OCI-LY1 (cell line): Measurements from ENCODE around the gene HIBADH.

Source experiments
- H2AFZ ChIP-seq: fragments of 200-600 bp; sonication (generic), shearing (Covaris generic); 2 replicates; pipeline ENCODE4 v1.6.0; 2014; ENCODE audit warnings: antibody characterized with exemption, mild to moderate bottlenecking, low read length
- H3F3A ChIP-seq: fragments of 200-600 bp; sonication (generic), shearing (Covaris generic); 2 replicates; pipeline ENCODE4 v1.6.0; 2014; ENCODE audit warnings: mild to moderate bottlenecking, antibody characterized with exemption, low read length, moderate library complexity; ENCODE audit not compliant: insufficient read depth
- H3K27ac ChIP-seq: fragments of 200-600 bp; sonication (generic); 2 replicates; pipeline ENCODE4 v1.5.1; 2014; ENCODE audit warnings: low read length, mixed run types, mild to moderate bottlenecking, low read depth; ENCODE audit not compliant: poor library complexity, severe bottlenecking
- H3K27me3 ChIP-seq: fragments of 200-600 bp; sonication (generic); 2 replicates; pipeline ENCODE4 v1.6.0; 2014; ENCODE audit warnings: antibody characterized with exemption, mild to moderate bottlenecking, low read length, moderate library complexity; ENCODE audit not compliant: insufficient read depth
- H3K36me3 ChIP-seq: fragments of 200-600 bp; sonication (generic); 2 replicates; pipeline ENCODE4 v1.6.1; 2014; ENCODE audit warnings: mild to moderate bottlenecking, antibody characterized with exemption, low read length, moderate library complexity, mixed read lengths; ENCODE audit not compliant: insufficient read depth
- H3K4me1 ChIP-seq: fragments of 200-600 bp; sonication (generic); 2 replicates; pipeline ENCODE4 v1.5.1; 2014; ENCODE audit warnings: mild to moderate bottlenecking, low read length, moderate library complexity; ENCODE audit not compliant: insufficient read depth, severe bottlenecking
- H3K4me2 ChIP-seq: fragments of 200-600 bp; sonication (generic), shearing (Covaris generic); 2 replicates; pipeline ENCODE4 v1.6.1; 2014; ENCODE audit warnings: low read length
- H3K4me3 ChIP-seq: fragments of 200-600 bp; sonication (generic); 2 replicates; pipeline ENCODE4 v1.5.1; 2014; ENCODE audit warnings: low read length, low read depth, mild to moderate bottlenecking, mixed read lengths; ENCODE audit not compliant: poor library complexity, severe bottlenecking
- H3K79me2 ChIP-seq: fragments of 200-600 bp; shearing (Covaris generic); 2 replicates; pipeline ENCODE4 v1.6.1; 2016; ENCODE audit warnings: mixed run types, low read length, mixed read lengths; ENCODE audit not compliant: insufficient read depth
- H3K9ac ChIP-seq: fragments of 200-600 bp; sonication (generic), shearing (Covaris generic); 2 replicates; pipeline ENCODE4 v1.6.1; 2014; ENCODE audit warnings: mild to moderate bottlenecking, low read length, mixed read lengths
- H3K9me2 ChIP-seq: fragments of 200-600 bp; sonication (generic), shearing (Covaris generic); 2 replicates; pipeline ENCODE4 v1.6.1; 2014; ENCODE audit warnings: low read depth, mild to moderate bottlenecking, low read length, mixed read lengths
- H3K9me3 ChIP-seq: fragments of 200-600 bp; shearing (Covaris generic); 2 replicates; pipeline ENCODE4 v1.6.1; 2014; ENCODE audit warnings: low read length, mixed read lengths
- H4K20me1 ChIP-seq: fragments of 200-600 bp; sonication (generic), shearing (Covaris generic); 2 replicates; pipeline ENCODE4 v1.6.0; 2016; ENCODE audit warnings: mild to moderate bottlenecking, low read length; ENCODE audit not compliant: insufficient read depth
- CTCF ChIP-seq: fragments of 200-600 bp; sonication (generic), shearing (Covaris generic); IDR thresholded peaks from 2 replicates; pipeline ENCODE4 v1.5.1; 2017; ENCODE audit warnings: mild to moderate bottlenecking, antibody characterized with exemption, low read length, moderate library complexity, mixed read lengths
- EZH2 ChIP-seq: fragments of 200-600 bp; sonication (generic), shearing (Covaris generic); IDR thresholded peaks from 2 replicates; pipeline ENCODE4 v1.8.0; 2017; ENCODE audit warnings: borderline replicate concordance, mixed run types, mild to moderate bottlenecking, antibody characterized with exemption, low read length, moderate library complexity, mixed read lengths

The HIBADH gene

GRCh38 chr7:27703181-27703580 lies 40.5 kb upstream of the HIBADH start:
- H3F3A ChIP-seq: no peaks in the 10 kb centered on the region

DNA sequence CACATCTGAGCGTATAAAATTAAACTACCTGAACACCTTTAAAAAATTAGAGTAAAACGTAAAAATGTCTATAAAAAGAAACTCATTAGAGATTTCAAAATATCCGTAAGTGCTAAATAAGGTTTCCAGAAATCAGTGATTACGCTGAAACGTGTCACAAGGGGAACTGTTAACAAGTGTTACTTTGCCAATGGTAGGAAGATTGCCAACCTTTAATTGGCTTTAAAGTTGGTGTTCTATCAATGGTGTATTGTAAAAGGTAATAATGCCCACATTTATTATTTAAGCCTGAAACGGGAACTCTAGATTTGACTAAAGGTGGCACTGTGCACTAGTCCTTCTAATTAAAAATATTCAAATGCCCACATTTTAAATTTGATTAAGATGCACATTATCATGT lies 37.8 kb upstream of the HIBADH start:
- no peaks in the 10 kb centered on the region for H4K20me1 ChIP-seq
- H3K4me1 ChIP-seq: peaks cover 17% of the 10 kb centered on the region
- H3K79me2 ChIP-seq: no peaks in the 10 kb centered on the region
- no peaks in the 10 kb centered on the region for H3K36me3 ChIP-seq
- TF ChIP-seq CTCF (0 out of 2 replicates have a peak, but pooled peaks have one; percentile 15), EZH2 (no peak)
- H2AFZ ChIP-seq: no peak overlapping the region
- no peaks in the 10 kb centered on the region for H3K9me2 ChIP-seq
- H3K9ac ChIP-seq: no peak overlapping the region
- no peaks in the 10 kb centered on the region for H3K27me3 ChIP-seq
- no peak overlapping the region for H3K4me2 ChIP-seq
- H3F3A ChIP-seq: no peaks in the 10 kb centered on the region
- H3K27ac ChIP-seq: no peak overlapping the region
- H3K9me3 ChIP-seq: no peaks in the 10 kb centered on the region
- H3K4me3 ChIP-seq: no peak overlapping the region

More at GRCh38 chr7:27703181-27703580, 40.5 kb upstream of the HIBADH start:
- Histone ChIP-seq H3K27me3 (no peaks in the 10 kb centered on the region; the same call in 1 of the 2 replicates), H2AFZ (no peak overlapping the region), H3K36me3 (no peaks in the 10 kb centered on the region), H3K79me2 (no peaks in the 10 kb centered on the region), H3K9me2 (no peaks in the 10 kb centered on the region), H3K9me3 (0 out of 2 replicates have a peak, but pooled peaks cover 2% of the 10 kb centered on the region), H3K9ac (no peak overlapping the region), H3K4me2 (no peak overlapping the region), H3K4me3 (no peak overlapping the region), H4K20me1 (no peaks in the 10 kb centered on the region), H3K4me1 (peaks cover 6% of the 10 kb centered on the region), H3K27ac (no peak overlapping the region)
- TF ChIP-seq CTCF: no peak
- TF ChIP-seq EZH2: no peak

DNA sequence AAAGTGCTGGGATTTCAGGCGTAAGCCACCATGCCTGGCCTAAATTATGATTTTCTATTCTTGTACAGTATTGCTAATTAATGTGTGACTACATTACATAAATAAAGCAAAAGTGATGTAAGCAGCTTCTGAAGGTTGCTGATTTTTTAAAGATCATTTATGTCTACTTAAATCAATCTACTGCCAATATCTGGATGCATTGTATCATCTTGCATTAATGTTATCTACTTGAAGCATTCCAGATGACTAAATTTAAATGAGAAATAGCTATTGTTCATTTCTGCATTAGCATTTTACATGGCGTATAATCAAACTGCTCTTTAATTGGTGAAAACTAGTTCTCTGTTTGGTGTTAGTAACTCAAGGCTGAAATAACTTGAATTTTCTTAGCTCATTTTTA lies 37.1 kb upstream of the HIBADH start:
- Histone ChIP-seq H3K9me3 (no peaks in the 10 kb centered on the region), H3K9me2 (no peaks in the 10 kb centered on the region), H3K79me2 (no peaks in the 10 kb centered on the region)

More for the DNA sequence above, 37.1 kb upstream of the HIBADH start:
- Histone ChIP-seq H3K4me1 (peaks cover 17% of the 10 kb centered on the region), H3F3A (no peaks in the 10 kb centered on the region), H3K9ac (no peak overlapping the region), H2AFZ (no peak overlapping the region), H3K36me3 (no peaks in the 10 kb centered on the region), H3K4me2 (no peak overlapping the region), H3K27ac (no peak overlapping the region), H4K20me1 (no peaks in the 10 kb centered on the region), H3K27me3 (no peaks in the 10 kb centered on the region), H3K4me3 (no peak overlapping the region)
- no peak for TF ChIP-seq EZH2
- no peak for TF ChIP-seq CTCF
